HepG2 (cell line): ENCODE results near the gene ZNF587B.
"Not testable (repeated sequence)": the region's sequence is repeated elsewhere in the genome, so short reads cannot be mapped to it uniquely, and the experiment has no call there.

ENCODE experiments used
- BHLHE40 ChIP-seq: IDR thresholded peaks from 2 replicates; pipeline ENCODE4 v1.6.1; 2011; ENCODE audit warnings: low read length, improper control_type of control experiment
- BRCA1 ChIP-seq: sonication (generic); formaldehyde crosslinking; IDR thresholded peaks from 2 replicates; pipeline ENCODE4 v1.4.0; 2020; ENCODE audit warnings: missing genetic modification reagents
- HDAC2 ChIP-seq: sonication (generic); formaldehyde crosslinking; IDR thresholded peaks from 2 replicates; pipeline ENCODE4 v1.4.0; 2020; ENCODE audit warnings: missing genetic modification reagents
- HHEX ChIP-seq: IDR thresholded peaks from 2 replicates; pipeline ENCODE4 v1.6.1; 2016; ENCODE audit warnings: control low read depth
- HMGXB4 ChIP-seq, 2 experiments: sonication (generic) in 1 of 2; formaldehyde crosslinking in 1 of 2; IDR thresholded peaks; 2 replicates each; pipeline versions ENCODE4 v1.4.0 to v1.6.1; 2018 to 2020; ENCODE audit warnings: missing genetic modification reagents in 2 of 2, borderline replicate concordance in 1 of 2, low read depth in 1 of 2, mild to moderate bottlenecking in 1 of 2, missing biosample characterization in 1 of 2
- KDM1A ChIP-seq: IDR thresholded peaks from 2 replicates; pipeline ENCODE4 v1.6.1; 2016; ENCODE audit warnings: missing compliant biosample characterization
- MYNN ChIP-seq: sonication (generic); formaldehyde crosslinking; IDR thresholded peaks from 2 replicates; pipeline ENCODE4 v1.4.0; 2020; ENCODE audit warnings: mild to moderate bottlenecking, low read depth, missing genetic modification reagents
- POLR2A ChIP-seq, 2 experiments: IDR thresholded peaks; 2 replicates each; pipeline ENCODE4 v1.6.1; 2011; ENCODE audit warnings: low read depth in 2 of 2, low read length in 2 of 2, mild to moderate bottlenecking in 1 of 2, moderate library complexity in 1 of 2; ENCODE audit not compliant: insufficient read depth in 1 of 2
- POLR2AphosphoS5 ChIP-seq: IDR thresholded peaks from 2 replicates; pipeline ENCODE4 v1.6.1; 2012; ENCODE audit warnings: low read depth, low read length
- ZNF17 ChIP-seq: sonication (generic); formaldehyde crosslinking; IDR thresholded peaks from 2 replicates; pipeline ENCODE4 v1.5.0; 2020; ENCODE audit warnings: mild to moderate bottlenecking, missing genetic modification reagents
- ZNF34 ChIP-seq: sonication (generic); formaldehyde crosslinking; IDR thresholded peaks from 2 replicates; pipeline ENCODE4 v1.4.0; 2020; ENCODE audit warnings: mild to moderate bottlenecking, missing genetic modification reagents, borderline replicate concordance
- TF ChIP-seq, protein P1 (sequence below): sonication (generic); formaldehyde crosslinking; IDR thresholded peaks from 2 replicates; pipeline ENCODE4 v1.5.0; 2020; ENCODE audit warnings: mild to moderate bottlenecking, missing genetic modification reagents, moderate library complexity
- TF ChIP-seq, protein P2 (sequence below): sonication (generic); formaldehyde crosslinking; IDR thresholded peaks from 2 replicates; pipeline ENCODE4 v1.4.0; 2020; ENCODE audit warnings: missing genetic modification reagents
- TF ChIP-seq, protein P3 (sequence below): sonication (generic); formaldehyde crosslinking; IDR thresholded peaks from 2 replicates; pipeline ENCODE4 v1.8.0; 2022; ENCODE audit warnings: missing genetic modification reagents, mild to moderate bottlenecking, moderate library complexity, borderline replicate concordance

DNA sequence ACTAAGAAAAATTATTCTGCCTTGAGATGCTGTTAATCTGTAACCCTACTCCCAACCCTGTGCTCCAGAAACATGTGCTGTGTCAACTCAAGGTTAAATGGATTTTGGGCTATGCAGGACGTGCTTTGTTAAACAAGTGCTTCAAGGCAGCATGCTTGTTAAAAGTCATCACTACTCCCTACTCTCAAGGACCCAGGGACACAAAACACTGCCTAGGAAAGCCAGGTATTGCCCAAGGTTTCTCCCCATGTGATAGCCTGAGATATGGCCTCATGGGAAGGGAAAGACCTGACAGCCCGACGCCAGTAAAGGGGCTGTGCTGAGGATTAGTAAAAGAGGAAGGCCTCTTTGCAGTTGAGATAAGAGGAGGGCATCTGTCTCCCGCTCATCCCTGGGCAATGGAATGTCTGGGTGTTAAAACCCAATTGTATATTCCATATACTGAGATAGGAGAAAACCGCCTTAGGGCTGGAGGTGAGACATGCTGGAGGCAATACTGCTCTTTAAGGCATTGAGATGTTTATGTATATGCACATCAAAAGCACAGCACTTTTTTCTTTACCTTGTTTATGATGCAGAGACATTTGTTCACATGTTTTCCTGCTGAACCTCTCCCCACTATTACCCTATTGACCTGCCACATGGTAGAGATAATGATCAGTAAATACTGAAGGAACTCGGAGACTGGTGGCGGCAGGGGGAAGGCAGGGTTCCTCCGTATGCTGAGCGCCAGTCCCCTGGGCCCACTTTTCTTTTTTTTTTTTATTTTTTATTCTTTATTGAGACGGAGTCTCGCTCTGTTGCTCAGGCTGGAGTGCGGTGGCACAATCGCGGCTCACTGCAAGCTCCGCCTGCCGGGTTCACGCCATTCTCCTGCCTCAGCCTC is 19.4 kb upstream of the ZNF587B start:
- not testable (repeated sequence) for TF ChIP-seq POLR2A (IDR thresholded peaks at IDR 0.05; ENCODE audit: insufficient read depth in 1 of 2, low read depth in 2 of 2, low read length in 2 of 2); POLR2AphosphoS5; ZNF34 (CRISPR knock-in tag); HDAC2; ZNF17; HMGXB4 (CRISPR knock-in tag; IDR thresholded peaks at IDR 0.05; ENCODE audit: borderline replicate concordance in 1 of 2, low read depth in 1 of 2); BHLHE40; BRCA1; HHEX (CRISPR knock-in tag); KDM1A (CRISPR knock-in tag); MYNN (CRISPR knock-in tag)
- TF ChIP-seq, protein P1, sequence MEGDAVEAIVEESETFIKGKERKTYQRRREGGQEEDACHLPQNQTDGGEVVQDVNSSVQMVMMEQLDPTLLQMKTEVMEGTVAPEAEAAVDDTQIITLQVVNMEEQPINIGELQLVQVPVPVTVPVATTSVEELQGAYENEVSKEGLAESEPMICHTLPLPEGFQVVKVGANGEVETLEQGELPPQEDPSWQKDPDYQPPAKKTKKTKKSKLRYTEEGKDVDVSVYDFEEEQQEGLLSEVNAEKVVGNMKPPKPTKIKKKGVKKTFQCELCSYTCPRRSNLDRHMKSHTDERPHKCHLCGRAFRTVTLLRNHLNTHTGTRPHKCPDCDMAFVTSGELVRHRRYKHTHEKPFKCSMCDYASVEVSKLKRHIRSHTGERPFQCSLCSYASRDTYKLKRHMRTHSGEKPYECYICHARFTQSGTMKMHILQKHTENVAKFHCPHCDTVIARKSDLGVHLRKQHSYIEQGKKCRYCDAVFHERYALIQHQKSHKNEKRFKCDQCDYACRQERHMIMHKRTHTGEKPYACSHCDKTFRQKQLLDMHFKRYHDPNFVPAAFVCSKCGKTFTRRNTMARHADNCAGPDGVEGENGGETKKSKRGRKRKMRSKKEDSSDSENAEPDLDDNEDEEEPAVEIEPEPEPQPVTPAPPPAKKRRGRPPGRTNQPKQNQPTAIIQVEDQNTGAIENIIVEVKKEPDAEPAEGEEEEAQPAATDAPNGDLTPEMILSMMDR = not testable (repeated sequence)
- TF ChIP-seq, protein P2, sequence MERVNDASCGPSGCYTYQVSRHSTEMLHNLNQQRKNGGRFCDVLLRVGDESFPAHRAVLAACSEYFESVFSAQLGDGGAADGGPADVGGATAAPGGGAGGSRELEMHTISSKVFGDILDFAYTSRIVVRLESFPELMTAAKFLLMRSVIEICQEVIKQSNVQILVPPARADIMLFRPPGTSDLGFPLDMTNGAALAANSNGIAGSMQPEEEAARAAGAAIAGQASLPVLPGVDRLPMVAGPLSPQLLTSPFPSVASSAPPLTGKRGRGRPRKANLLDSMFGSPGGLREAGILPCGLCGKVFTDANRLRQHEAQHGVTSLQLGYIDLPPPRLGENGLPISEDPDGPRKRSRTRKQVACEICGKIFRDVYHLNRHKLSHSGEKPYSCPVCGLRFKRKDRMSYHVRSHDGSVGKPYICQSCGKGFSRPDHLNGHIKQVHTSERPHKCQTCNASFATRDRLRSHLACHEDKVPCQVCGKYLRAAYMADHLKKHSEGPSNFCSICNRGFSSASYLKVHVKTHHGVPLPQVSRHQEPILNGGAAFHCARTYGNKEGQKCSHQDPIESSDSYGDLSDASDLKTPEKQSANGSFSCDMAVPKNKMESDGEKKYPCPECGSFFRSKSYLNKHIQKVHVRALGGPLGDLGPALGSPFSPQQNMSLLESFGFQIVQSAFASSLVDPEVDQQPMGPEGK (CRISPR knock-in tag) = not testable (repeated sequence)
- TF ChIP-seq, protein P3, sequence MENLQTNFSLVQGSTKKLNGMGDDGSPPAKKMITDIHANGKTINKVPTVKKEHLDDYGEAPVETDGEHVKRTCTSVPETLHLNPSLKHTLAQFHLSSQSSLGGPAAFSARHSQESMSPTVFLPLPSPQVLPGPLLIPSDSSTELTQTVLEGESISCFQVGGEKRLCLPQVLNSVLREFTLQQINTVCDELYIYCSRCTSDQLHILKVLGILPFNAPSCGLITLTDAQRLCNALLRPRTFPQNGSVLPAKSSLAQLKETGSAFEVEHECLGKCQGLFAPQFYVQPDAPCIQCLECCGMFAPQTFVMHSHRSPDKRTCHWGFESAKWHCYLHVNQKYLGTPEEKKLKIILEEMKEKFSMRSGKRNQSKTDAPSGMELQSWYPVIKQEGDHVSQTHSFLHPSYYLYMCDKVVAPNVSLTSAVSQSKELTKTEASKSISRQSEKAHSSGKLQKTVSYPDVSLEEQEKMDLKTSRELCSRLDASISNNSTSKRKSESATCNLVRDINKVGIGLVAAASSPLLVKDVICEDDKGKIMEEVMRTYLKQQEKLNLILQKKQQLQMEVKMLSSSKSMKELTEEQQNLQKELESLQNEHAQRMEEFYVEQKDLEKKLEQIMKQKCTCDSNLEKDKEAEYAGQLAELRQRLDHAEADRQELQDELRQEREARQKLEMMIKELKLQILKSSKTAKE (CRISPR knock-in tag) = not testable (repeated sequence)
